Fibroblast of skin of left quadriceps (primary cell): ENCODE measurements around the gene RFPL3.
"Not testable (repeated sequence)": the region's sequence is repeated elsewhere in the genome, so short reads cannot be mapped to it uniquely, and the experiment has no call there.

Experiments
- DNase-seq, 2 experiments: peaks; one replicate each; pipeline ENCODE4 v3.0.0-alpha.2; 2013; ENCODE audit warnings: low read depth in 2 of 2

RFPL3 gene

GRCh38 chr22:32357567-32357966 lies at the start of gene RFPL3:
Gene RFPL3 (plus strand): TSS chr22:32357867. CDS start chr22:32358072, 205 bp downstream.
- not testable (repeated sequence) for DNase-seq

- no peak for DNase-seq
Measured at GRCh38 chr22:32308191-32308590, 49.5 kb upstream of the RFPL3 start.

GRCh38 chr22:32308934-32309333 lies 48.7 kb upstream of the RFPL3 start:
- no peak for DNase-seq

- DNase-seq = no peak
Measured at GRCh38 chr22:32309585-32310251, 47.9 kb upstream of the RFPL3 start.

GRCh38 chr22:32310777-32311176 lies 46.9 kb upstream of the RFPL3 start:
- DNase-seq = no peak

GRCh38 chr22:32311551-32312071 lies 46.1 kb upstream of the RFPL3 start:
- no peak for DNase-seq

GRCh38 chr22:32312748-32313147 lies 44.9 kb upstream of the RFPL3 start:
- DNase-seq = no peak

GRCh38 chr22:32313532-32313931 lies 44.1 kb upstream of the RFPL3 start:
- DNase-seq = no peak

- DNase-seq = no peak
Measured at GRCh38 chr22:32317524-32317923, 40.1 kb upstream of the RFPL3 start.

- DNase-seq = no peak
Measured at GRCh38 chr22:32318361-32318760, 39.3 kb upstream of the RFPL3 start.

GRCh38 chr22:32319861-32320406 lies 37.7 kb upstream of the RFPL3 start:
- DNase-seq = no peak

GRCh38 chr22:32322986-32323385 lies 34.7 kb upstream of the RFPL3 start:
- DNase-seq = no peak

GRCh38 chr22:32323513-32324164 lies 34.0 kb upstream of the RFPL3 start:
- DNase-seq = no peak

- no peak for DNase-seq
Measured at GRCh38 chr22:32324505-32325415, 32.9 kb upstream of the RFPL3 start.

GRCh38 chr22:32325416-32325801 lies 32.3 kb upstream of the RFPL3 start:
- no peak for DNase-seq

- DNase-seq = no peak
Measured at GRCh38 chr22:32325811-32326237, 31.8 kb upstream of the RFPL3 start.

GRCh38 chr22:32326647-32327046 lies 31.0 kb upstream of the RFPL3 start:
- no peak for DNase-seq

- no peak for DNase-seq
Measured at GRCh38 chr22:32327066-32327465, 30.6 kb upstream of the RFPL3 start.

GRCh38 chr22:32327596-32328171 lies 30.0 kb upstream of the RFPL3 start:
- DNase-seq = no peak

GRCh38 chr22:32328306-32329201 lies 29.1 kb upstream of the RFPL3 start:
- no peak for DNase-seq
